Activated CD8-positive, alpha-beta T cell treated with anti-CD3 and anti-CD28 coated beads for 36 hours (primary cell): ENCODE measurements around the gene CABP4. TPM values are rescaled to one million over a fixed set of nuclear protein-coding genes. Genes with fewer than 3 reads are reported as not detected.

Experiments used
- ATAC-seq: fragments of 200-7000 bp; cut with Tn5 transposase; one replicate; pipeline ENCODE4 v1.10.0; 2021; ENCODE audit warnings: mild to moderate bottlenecking, moderate library complexity
- CTCF ChIA-PET: fragments of 350-600 bp; sonication (Branson Sonifier 250); formaldehyde crosslinking; loops from one replicate; lab custom pipeline; 2021; ENCODE audit warnings: antibody characterized with exemption; lab: Charles Lee
- POLR2A ChIA-PET: fragments of 350-600 bp; sonication (Branson Sonifier 250); formaldehyde crosslinking; loops from one replicate; lab custom pipeline; 2021; ENCODE audit warnings: antibody characterized with exemption; lab: Charles Lee
- DNase-seq: peaks from one replicate; pipeline ENCODE4 v3.0.0-alpha.2; 2020
- H3K27ac Mint-ChIP-seq: one replicate; pipeline ENCODE4 v1.8.0; 2021; ENCODE audit warnings: mild to moderate bottlenecking, mixed read lengths
- H3K27me3 Mint-ChIP-seq: one replicate; pipeline ENCODE4 v1.8.0; 2021; ENCODE audit warnings: mixed read lengths
- H3K36me3 Mint-ChIP-seq: one replicate; pipeline ENCODE4 v1.8.0; 2021; ENCODE audit warnings: low read depth, mixed read lengths
- H3K4me1 Mint-ChIP-seq: one replicate; pipeline ENCODE4 v1.8.0; 2021; ENCODE audit warnings: low read depth, mixed read lengths
- H3K4me3 Mint-ChIP-seq: one replicate; pipeline ENCODE4 v1.8.0; 2021; ENCODE audit warnings: mild to moderate bottlenecking, moderate library complexity, mixed read lengths
- H3K9me3 Mint-ChIP-seq: one replicate; pipeline ENCODE4 v1.8.0; 2021; ENCODE audit warnings: mixed read lengths
- intact Hi-C: fragments of 100-400 bp; cut with micrococcal nuclease; formaldehyde crosslinking; loops from one replicate; pipeline ENCODE4 v1.10.0; 2022
- total RNA-seq, 2 experiments: library from RNA; stranded (reverse); gene quantifications; one replicate each; pipeline ENCODE4 v1.2.3, GENCODE V29; 2021
- TF ChIP-seq, protein P1 (sequence below): fragments of 200-600 bp; IDR thresholded peaks from one replicate; pipeline ENCODE4 v1.8.0; 2022; ENCODE audit warnings: antibody characterized with exemption, mild to moderate bottlenecking

CABP4 gene
- total RNA-seq, 2 experiments from 2014 or later = 0.83 to 1.4 TPM

DNA sequence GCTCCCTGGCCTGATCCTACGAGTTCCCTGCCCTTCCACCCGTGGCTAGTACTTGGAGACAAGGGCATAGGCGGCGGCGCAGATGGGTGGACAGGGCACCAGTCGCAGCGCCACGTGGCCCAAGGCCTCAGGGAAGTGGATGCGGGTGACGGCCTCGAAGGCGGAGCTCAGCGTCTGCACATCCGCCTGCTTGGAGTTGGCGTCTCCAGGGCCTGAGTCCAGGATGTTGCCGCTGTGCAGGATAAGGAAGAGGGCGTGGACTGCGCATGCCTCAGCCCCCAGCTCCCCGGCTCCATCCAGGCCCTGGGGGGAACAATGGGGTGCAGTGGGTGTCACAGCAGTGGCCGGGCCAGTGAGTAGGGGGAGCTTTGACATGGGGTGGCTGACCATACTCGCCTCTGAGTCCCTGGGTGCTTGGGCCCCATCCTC lies 43.4 kb downstream of the CABP4 start:
- Mint-ChIP-seq H3K4me3 (no peak overlapping the region), H3K9me3 (no peaks in the 10 kb centered on the region), H3K27me3 (no peaks in the 10 kb centered on the region), H3K4me1 (peaks cover 22% of the 10 kb centered on the region), H3K27ac (no peak overlapping the region), H3K36me3 (peaks cover 24% of the 10 kb centered on the region)
- POLR2A ChIA-PET = interaction anchor here (8.8 kb wide), 1 partner anchor 10 kb away, joined by 108 read pairs; no protein-coding TSS in a partner anchor
- DNase-seq (no peak), ATAC-seq (no peak)
- intact Hi-C loops = no loop called here
- TF ChIP-seq, protein P1, sequence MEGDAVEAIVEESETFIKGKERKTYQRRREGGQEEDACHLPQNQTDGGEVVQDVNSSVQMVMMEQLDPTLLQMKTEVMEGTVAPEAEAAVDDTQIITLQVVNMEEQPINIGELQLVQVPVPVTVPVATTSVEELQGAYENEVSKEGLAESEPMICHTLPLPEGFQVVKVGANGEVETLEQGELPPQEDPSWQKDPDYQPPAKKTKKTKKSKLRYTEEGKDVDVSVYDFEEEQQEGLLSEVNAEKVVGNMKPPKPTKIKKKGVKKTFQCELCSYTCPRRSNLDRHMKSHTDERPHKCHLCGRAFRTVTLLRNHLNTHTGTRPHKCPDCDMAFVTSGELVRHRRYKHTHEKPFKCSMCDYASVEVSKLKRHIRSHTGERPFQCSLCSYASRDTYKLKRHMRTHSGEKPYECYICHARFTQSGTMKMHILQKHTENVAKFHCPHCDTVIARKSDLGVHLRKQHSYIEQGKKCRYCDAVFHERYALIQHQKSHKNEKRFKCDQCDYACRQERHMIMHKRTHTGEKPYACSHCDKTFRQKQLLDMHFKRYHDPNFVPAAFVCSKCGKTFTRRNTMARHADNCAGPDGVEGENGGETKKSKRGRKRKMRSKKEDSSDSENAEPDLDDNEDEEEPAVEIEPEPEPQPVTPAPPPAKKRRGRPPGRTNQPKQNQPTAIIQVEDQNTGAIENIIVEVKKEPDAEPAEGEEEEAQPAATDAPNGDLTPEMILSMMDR = no peak
- CTCF ChIA-PET = no interaction called here

DNA sequence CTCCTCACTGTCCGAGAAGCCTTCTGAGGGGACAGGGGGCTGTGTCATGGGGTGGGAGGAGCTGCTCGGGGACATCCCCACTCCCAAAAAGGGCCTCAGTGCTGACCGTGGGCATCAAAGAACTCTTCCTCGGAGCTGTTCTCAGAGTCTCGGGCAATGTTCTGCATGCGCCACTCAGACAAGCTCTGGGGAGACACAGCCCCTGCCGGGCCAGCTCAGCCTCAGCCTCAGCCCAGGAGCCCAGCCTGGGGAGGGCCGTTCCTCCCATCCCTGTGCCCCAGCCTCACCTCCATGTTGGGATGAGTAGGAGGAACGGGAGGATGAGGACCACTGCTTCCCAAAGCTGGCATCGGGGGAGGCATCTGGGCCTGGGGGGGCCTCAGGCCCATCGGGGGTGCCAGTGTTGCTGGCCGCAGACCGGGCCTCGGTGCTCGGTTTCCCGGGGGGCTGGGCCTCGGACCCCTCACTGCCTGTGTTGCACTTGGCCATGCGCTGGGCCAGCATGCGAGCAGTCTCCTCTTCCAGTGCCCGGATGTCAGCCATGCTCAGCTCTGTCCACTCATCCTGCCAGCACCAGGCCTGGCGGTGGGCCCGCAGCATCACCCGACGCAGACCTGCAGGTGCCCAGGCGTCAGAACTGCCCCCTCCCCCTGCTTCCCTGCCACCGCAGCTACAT lies 44.8 kb downstream of the CABP4 start:
- no peak for DNase-seq
- TF ChIP-seq, protein P1 = no peak
- Mint-ChIP-seq H3K36me3 (peaks cover 24% of the 10 kb centered on the region), H3K4me1 (peaks cover 23% of the 10 kb centered on the region), H3K27ac (no peak overlapping the region), H3K9me3 (no peaks in the 10 kb centered on the region), H3K27me3 (no peaks in the 10 kb centered on the region), H3K4me3 (no peak overlapping the region)
- POLR2A ChIA-PET = interaction anchor here (1.5 to 8.8 kb wide), 2 partner anchors 11 to 62 kb away, joined by 6 to 108 read pairs; partner anchors contain the start of gene PTPRCAP
- intact Hi-C loops = no loop called here
- ATAC-seq = no peak
- CTCF ChIA-PET = no interaction called here

DNA sequence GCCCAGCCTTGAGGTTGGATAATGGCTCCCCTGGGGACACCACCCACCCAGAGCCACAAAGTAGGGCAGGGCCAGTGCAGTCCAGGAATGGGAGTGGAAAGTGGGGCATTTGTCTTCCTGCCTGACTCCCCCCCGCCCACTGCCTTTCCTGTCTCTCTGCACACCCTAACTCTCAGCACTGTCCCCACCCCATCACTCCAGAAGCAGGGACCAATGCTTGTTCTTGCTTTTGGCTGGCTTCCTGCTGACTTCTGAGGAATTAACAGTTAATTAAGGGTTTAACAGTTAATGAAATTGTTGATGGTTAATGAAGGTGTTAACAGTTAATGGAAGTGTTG lies 45.3 kb downstream of the CABP4 start:
- Mint-ChIP-seq H3K36me3 (peaks cover 24% of the 10 kb centered on the region), H3K27ac (no peak overlapping the region), H3K4me3 (no peak overlapping the region), H3K27me3 (no peaks in the 10 kb centered on the region), H3K4me1 (peaks cover 24% of the 10 kb centered on the region), H3K9me3 (no peaks in the 10 kb centered on the region)
- intact Hi-C loops = no loop called here
- ChIA-PET POLR2A (interaction anchor here (1.1 to 8.8 kb wide), 3 partner anchors 12 to 63 kb away, joined by 4 to 108 read pairs (median 6); partner anchors contain the start of genes PTPRCAP and TMEM134), CTCF (no interaction called here)
- no peak for DNase-seq
- TF ChIP-seq, protein P1 = no peak
- ATAC-seq = no peak

DNA sequence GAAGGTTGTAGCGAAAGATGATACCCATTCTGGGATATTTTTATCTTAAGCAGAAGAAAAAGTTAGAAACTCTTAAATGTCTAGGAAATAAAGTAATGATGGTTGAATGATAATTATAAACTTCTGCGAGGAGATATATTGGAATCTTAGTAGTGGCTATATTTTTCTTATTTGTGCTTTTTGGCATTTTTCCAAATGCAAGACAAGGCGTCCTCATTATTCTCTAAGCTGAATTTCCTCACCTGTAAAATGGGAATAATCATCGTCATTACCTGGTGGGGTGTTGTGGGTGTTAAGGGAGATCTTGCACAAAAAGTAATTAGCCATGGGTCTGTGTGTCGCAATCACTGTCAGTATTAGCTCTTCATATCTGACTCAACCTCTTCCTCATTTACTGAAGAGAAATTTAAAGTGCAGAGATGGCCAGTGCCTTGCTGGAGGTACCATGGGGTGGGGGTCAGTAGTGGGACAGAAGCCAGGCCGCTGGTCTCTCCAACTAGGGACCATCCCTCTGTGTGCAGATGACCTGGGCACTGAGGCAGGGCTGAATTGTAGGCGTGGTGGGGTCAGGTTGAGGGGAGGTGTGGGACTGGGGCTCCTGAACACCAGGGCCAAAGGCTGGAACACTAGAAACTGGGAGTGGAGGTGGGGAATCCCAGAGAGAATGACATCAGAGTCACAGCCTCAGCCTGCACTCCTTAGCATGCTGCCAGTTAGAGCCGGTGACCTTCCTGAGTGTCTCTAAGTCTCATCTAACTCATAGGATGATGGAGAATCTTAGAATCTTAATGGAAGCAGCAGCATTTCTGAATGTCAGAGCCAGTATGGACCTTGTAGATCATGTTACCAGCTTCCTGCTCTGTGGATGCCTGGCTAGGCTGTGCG lies 45.9 kb downstream of the CABP4 start:
- ChIA-PET CTCF (no interaction called here), POLR2A (interaction anchor here (1.1 to 8.8 kb wide), 3 partner anchors 13 to 63 kb away, joined by 4 to 108 read pairs (median 6); partner anchors contain the start of genes PTPRCAP and TMEM134)
- intact Hi-C loops = no loop called here
- Mint-ChIP-seq H3K4me1 (peaks cover 28% of the 10 kb centered on the region), H3K4me3 (no peak overlapping the region), H3K27me3 (no peaks in the 10 kb centered on the region), H3K36me3 (peaks cover 24% of the 10 kb centered on the region), H3K27ac (peak overlapping the region; percentile 14), H3K9me3 (no peaks in the 10 kb centered on the region)
- TF ChIP-seq, protein P1 = no peak
- no peak for DNase-seq
- ATAC-seq = no peak
